Nucleus accumbens (tissue), 56 donors: ENCODE measurements around the gene KLF13.

Experiments
- DNase-seq, 56 donors: peaks; one replicate each; lab custom pipeline; 2025; lab: John Stamatoyannopoulos, UW

Gene KLF13

GRCh38 chr15:31326156-31326874 is at the start of gene KLF13:
KLF13 (plus strand) TSS chr15:31326835; CDS start chr15:31327213, 378 bp downstream.
- DNase-seq: peak; percentile 66 to 99 (median 98)

GRCh38 chr15:31277335-31278060 is 49.1 kb upstream of the KLF13 start:
- DNase-seq: no peak

GRCh38 chr15:31278061-31278445 is 48.6 kb upstream of the KLF13 start:
- DNase-seq: no peak

- peak in 2 of 56 donors; percentile 28 to 46 for DNase-seq
Measured at GRCh38 chr15:31278544-31279220, 48.0 kb upstream of the KLF13 start.

- peak in 2 of 56 donors; percentile 54 to 63 for DNase-seq
Measured at GRCh38 chr15:31279221-31280045, 47.2 kb upstream of the KLF13 start.

GRCh38 chr15:31280046-31280830 is 46.4 kb upstream of the KLF13 start:
- peak in 52 of 56 donors; percentile 66 to 97 (median 90) for DNase-seq

GRCh38 chr15:31280831-31281216 is 45.8 kb upstream of the KLF13 start:
- no peak for DNase-seq

- no peak for DNase-seq
Measured at GRCh38 chr15:31283043-31283442, 43.6 kb upstream of the KLF13 start.

- no peak for DNase-seq
Measured at GRCh38 chr15:31285772-31286261, 40.8 kb upstream of the KLF13 start.

GRCh38 chr15:31291048-31291578 is 35.5 kb upstream of the KLF13 start:
- DNase-seq: no peak

- DNase-seq: peak in 27 of 56 donors; percentile 29 to 68 (median 54)
Measured at GRCh38 chr15:31292391-31293015, 34.1 kb upstream of the KLF13 start.

GRCh38 chr15:31293655-31294054 is 33.0 kb upstream of the KLF13 start:
- DNase-seq: no peak

GRCh38 chr15:31294067-31294466 is 32.6 kb upstream of the KLF13 start:
- no peak for DNase-seq

- DNase-seq: peak in 5 of 56 donors; percentile 23 to 44 (median 33)
Measured at GRCh38 chr15:31295658-31296057, 31.0 kb upstream of the KLF13 start.

GRCh38 chr15:31296219-31296645 is 30.4 kb upstream of the KLF13 start:
- DNase-seq: no peak

GRCh38 chr15:31296646-31297574 is 29.7 kb upstream of the KLF13 start:
- DNase-seq: peak in 2 of 56 donors; percentile 38 to 39
